ENCODE measurements around the gene IDH3G.

The IDH3G gene

GRCh38 chrX:153800746-153801145 lies 6.6 kb upstream of the IDH3G start:
- no peak for DNase-seq (ENCODE audit: extremely low spot score)
- POLR2A ChIA-PET = no interaction called here
- no peak for TF ChIP-seq CTCF (IDR thresholded peaks at IDR 0.05; ENCODE audit: control extremely low read depth, extremely low read depth, low read depth, missing control alignments)
- CTCF ChIA-PET = no interaction called here

- no peak for TF ChIP-seq CTCF (IDR thresholded peaks at IDR 0.05; ENCODE audit: control extremely low read depth, extremely low read depth, low read depth, missing control alignments)
- DNase-seq (ENCODE audit: extremely low spot score) = no peak
- ChIA-PET CTCF (no interaction called here), POLR2A (no interaction called here)
Observed at GRCh38 chrX:153800177-153800722, 6.1 kb upstream of the IDH3G start.

- no peak for DNase-seq (ENCODE audit: extremely low spot score)
- POLR2A ChIA-PET = no interaction called here
- TF ChIP-seq CTCF (IDR thresholded peaks at IDR 0.05; ENCODE audit: control extremely low read depth, extremely low read depth, low read depth, missing control alignments) = no peak
- CTCF ChIA-PET = no interaction called here
Observed at GRCh38 chrX:153799326-153799725, 5.2 kb upstream of the IDH3G start.

- no peak for TF ChIP-seq CTCF (IDR thresholded peaks at IDR 0.05; ENCODE audit: control extremely low read depth, extremely low read depth, low read depth, missing control alignments)
- DNase-seq (ENCODE audit: extremely low spot score) = no peak
- ChIA-PET CTCF (no interaction called here), POLR2A (no interaction called here)
Observed at GRCh38 chrX:153797415-153798015, 3.3 kb upstream of the IDH3G start.

- POLR2A ChIA-PET = interaction anchor here (1.0 kb wide), 1 partner anchor 576 kb away, joined by 3 read pairs; no protein-coding TSS in a partner anchor
- no peak for TF ChIP-seq CTCF (IDR thresholded peaks at IDR 0.05; ENCODE audit: control extremely low read depth, extremely low read depth, low read depth, missing control alignments)
- CTCF ChIA-PET = no interaction called here
- no peak for DNase-seq (ENCODE audit: extremely low spot score)
Observed at GRCh38 chrX:153794897-153795816, 982 bp upstream of the IDH3G start.

- DNase-seq (ENCODE audit: extremely low spot score) = no peak
- CTCF ChIA-PET = no interaction called here
- POLR2A ChIA-PET = interaction anchor here (1.1 kb wide), 1 partner anchor 134 kb away, joined by 3 read pairs; no protein-coding TSS in a partner anchor
- no peak for TF ChIP-seq CTCF (IDR thresholded peaks at IDR 0.05; ENCODE audit: control extremely low read depth, extremely low read depth, low read depth, missing control alignments)
Observed at GRCh38 chrX:153793291-153793690, 884 bp downstream of the IDH3G start.
